IPS-20b (cell line): ENCODE measurements around the gene CTRL.

Experiments
- H3K27ac ChIP-seq: one replicate; pipeline ENCODE4 v1.5.1; 2013; ENCODE audit warnings: low read length
- H3K27me3 ChIP-seq: 2 replicates; pipeline ENCODE4 v1.6.1; 2013; ENCODE audit warnings: mild to moderate bottlenecking, low read length, inconsistent platforms; ENCODE audit not compliant: insufficient read depth
- H3K36me3 ChIP-seq: 2 replicates; pipeline ENCODE4 v1.6.1; 2013; ENCODE audit warnings: low read depth, mild to moderate bottlenecking, inconsistent platforms, low read length, moderate library complexity; ENCODE audit not compliant: insufficient read depth
- H3K4me1 ChIP-seq: 2 replicates; pipeline ENCODE4 v1.6.1; 2013; ENCODE audit warnings: mild to moderate bottlenecking, control low read depth, inconsistent platforms, low read length, moderate library complexity; ENCODE audit not compliant: insufficient read depth
- H3K4me3 ChIP-seq: 2 replicates; pipeline ENCODE4 v1.5.1; 2013; ENCODE audit warnings: mild to moderate bottlenecking, low read length, inconsistent platforms
- H3K9ac ChIP-seq: 2 replicates; pipeline ENCODE4 v1.6.1; 2013; ENCODE audit warnings: low read depth, mild to moderate bottlenecking, inconsistent platforms, low read length, moderate library complexity
- H3K9me3 ChIP-seq: 2 replicates; pipeline ENCODE4 v1.6.1; 2013; ENCODE audit warnings: mild to moderate bottlenecking, low read depth, low read length, inconsistent platforms; ENCODE audit not compliant: insufficient read depth

CTRL gene

GRCh38 chr16:67892375-67892774 lies 39.3 kb downstream of the CTRL start:
- H3K4me3 ChIP-seq = peak overlapping the region; percentile 70
- H3K27me3 ChIP-seq = no peaks in the 10 kb centered on the region
- peaks cover 8% of the 10 kb centered on the region; the same call in 1 of the 2 replicates for H3K4me1 ChIP-seq
- no peaks in the 10 kb centered on the region for H3K9me3 ChIP-seq
- H3K9ac ChIP-seq = peak overlapping the region; percentile 74; the same call in 1 of the 2 replicates
- H3K36me3 ChIP-seq = no peaks in the 10 kb centered on the region
- H3K27ac ChIP-seq = no peak overlapping the region

GRCh38 chr16:67888331-67888730 lies 43.3 kb downstream of the CTRL start:
- Histone ChIP-seq H3K27me3 (no peaks in the 10 kb centered on the region), H3K4me1 (peaks cover 16% of the 10 kb centered on the region), H3K27ac (no peak overlapping the region), H3K9me3 (no peaks in the 10 kb centered on the region), H3K4me3 (no peak overlapping the region), H3K9ac (no peak overlapping the region), H3K36me3 (peaks cover 8% of the 10 kb centered on the region)

- no peak overlapping the region for H3K4me3 ChIP-seq
- no peaks in the 10 kb centered on the region for H3K27me3 ChIP-seq
- H3K9me3 ChIP-seq = no peaks in the 10 kb centered on the region
- H3K4me1 ChIP-seq = peaks cover 10% of the 10 kb centered on the region
- H3K9ac ChIP-seq = no peak overlapping the region
- H3K36me3 ChIP-seq = peaks cover 27% of the 10 kb centered on the region
- H3K27ac ChIP-seq = no peak overlapping the region
Observed at GRCh38 chr16:67886387-67886786, 45.3 kb downstream of the CTRL start.

GRCh38 chr16:67885976-67886375 lies 45.7 kb downstream of the CTRL start:
- Histone ChIP-seq H3K9me3 (no peaks in the 10 kb centered on the region), H3K27ac (no peak overlapping the region), H3K4me1 (peaks cover 10% of the 10 kb centered on the region), H3K9ac (no peak overlapping the region), H3K36me3 (peaks cover 31% of the 10 kb centered on the region), H3K27me3 (no peaks in the 10 kb centered on the region), H3K4me3 (no peak overlapping the region)

- Histone ChIP-seq H3K4me1 (peaks cover 10% of the 10 kb centered on the region), H3K27ac (no peak overlapping the region), H3K4me3 (peak overlapping the region; percentile 61; the same call in 1 of the 2 replicates), H3K36me3 (peaks cover 36% of the 10 kb centered on the region), H3K9ac (peak overlapping the region; percentile 70; the same call in 1 of the 2 replicates), H3K9me3 (no peaks in the 10 kb centered on the region), H3K27me3 (no peaks in the 10 kb centered on the region)
Observed at GRCh38 chr16:67885545-67885944, 46.1 kb downstream of the CTRL start.

- Histone ChIP-seq H3K27me3 (no peaks in the 10 kb centered on the region), H3K4me1 (peaks cover 10% of the 10 kb centered on the region), H3K27ac (no peak within 1 kb of the TSS), H3K4me3 (peak within 1 kb of the TSS; percentile 61; the same call in 1 of the 2 replicates), H3K9me3 (no peaks in the 10 kb centered on the region), H3K9ac (peak within 1 kb of the TSS; percentile 70; the same call in 1 of the 2 replicates), H3K36me3 (peaks cover 44% of the 10 kb centered on the region)
Observed at GRCh38 chr16:67884684-67885083, 47.0 kb downstream of the CTRL start, which contains the start of gene NRN1L. TSS of gene NRN1L (plus strand) at chr16:67884885. CDS start at chr16:67884904, 19 bp downstream.

GRCh38 chr16:67883872-67884261 lies 47.8 kb downstream of the CTRL start:
- Histone ChIP-seq H3K27ac (no peak overlapping the region), H3K4me1 (peaks cover 10% of the 10 kb centered on the region), H3K9me3 (no peaks in the 10 kb centered on the region), H3K4me3 (no peak overlapping the region), H3K36me3 (peaks cover 52% of the 10 kb centered on the region), H3K27me3 (no peaks in the 10 kb centered on the region), H3K9ac (no peak overlapping the region)

- Histone ChIP-seq H3K9ac (no peak overlapping the region), H3K36me3 (peaks cover 58% of the 10 kb centered on the region), H3K27ac (no peak overlapping the region), H3K4me1 (peaks cover 10% of the 10 kb centered on the region), H3K4me3 (no peak overlapping the region), H3K9me3 (no peaks in the 10 kb centered on the region), H3K27me3 (no peaks in the 10 kb centered on the region)
Observed at GRCh38 chr16:67883146-67883871, 48.4 kb downstream of the CTRL start.

GRCh38 chr16:67882374-67883145 lies 49.1 kb downstream of the CTRL start:
- no peak overlapping the region for H3K27ac ChIP-seq
- peaks cover 10% of the 10 kb centered on the region for H3K4me1 ChIP-seq
- H3K36me3 ChIP-seq = peaks cover 65% of the 10 kb centered on the region
- no peak overlapping the region for H3K4me3 ChIP-seq
- H3K9ac ChIP-seq = no peak overlapping the region
- no peaks in the 10 kb centered on the region for H3K9me3 ChIP-seq
- H3K27me3 ChIP-seq = no peaks in the 10 kb centered on the region

- Histone ChIP-seq H3K27ac (no peak overlapping the region), H3K27me3 (no peaks in the 10 kb centered on the region), H3K4me3 (no peak overlapping the region), H3K4me1 (peaks cover 10% of the 10 kb centered on the region), H3K9me3 (no peaks in the 10 kb centered on the region), H3K36me3 (peaks cover 74% of the 10 kb centered on the region), H3K9ac (no peak overlapping the region)
Observed at GRCh38 chr16:67881621-67882161, 50.0 kb downstream of the CTRL start.

GRCh38 chr16:67880584-67880983 lies 51.1 kb downstream of the CTRL start:
- peaks cover 10% of the 10 kb centered on the region; the same call in 1 of the 2 replicates for H3K4me1 ChIP-seq
- H3K27ac ChIP-seq = no peak overlapping the region
- no peaks in the 10 kb centered on the region for H3K9me3 ChIP-seq
- H3K4me3 ChIP-seq = no peak overlapping the region
- H3K36me3 ChIP-seq = peaks cover 81% of the 10 kb centered on the region
- H3K27me3 ChIP-seq = no peaks in the 10 kb centered on the region
- H3K9ac ChIP-seq = no peak overlapping the region
